HT1080 (cell line): Measurements from ENCODE around the gene TRAPPC4. TPM values are rescaled to one million over a fixed set of nuclear protein-coding genes. Genes with fewer than 3 reads are reported as not detected.
"Not testable (repeated sequence)": the region's sequence is repeated elsewhere in the genome, so short reads cannot be mapped to it uniquely, and the experiment has no call there.

Experiments
- DNase-seq: peaks from one replicate; pipeline ENCODE4 v3.0.0-alpha.2; 2015; ENCODE audit warnings: low read depth
- total RNA-seq: library from RNA; depleted of rRNA; stranded (reverse); fragments of >200 nt; shearing (Covaris generic); gene quantifications from 2 replicates; pipeline ENCODE4 v1.2.3, GENCODE V29; 2014

Gene TRAPPC4
- total RNA-seq, 1 experiment from 2014 or later = 154 TPM

DNA sequence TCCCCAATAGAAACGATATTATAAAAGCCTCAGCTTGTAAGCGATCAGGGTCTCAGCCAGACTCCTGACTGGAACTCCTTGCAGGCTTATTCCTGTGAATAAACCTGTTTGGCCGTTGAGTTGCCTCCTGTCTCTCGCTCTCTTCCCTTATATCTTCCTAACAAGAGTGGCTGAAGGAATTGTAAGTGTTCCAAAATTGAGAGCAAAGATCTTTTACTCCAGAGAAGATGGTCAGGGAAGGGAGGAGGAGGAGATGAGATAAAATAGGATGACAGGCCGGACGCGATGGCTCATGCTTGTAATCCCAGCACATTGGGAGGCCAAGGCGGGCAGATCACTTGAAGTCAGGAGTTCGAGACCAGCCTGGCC is 13.3 kb downstream of the TRAPPC4 start:
- DNase-seq = no peak

DNA sequence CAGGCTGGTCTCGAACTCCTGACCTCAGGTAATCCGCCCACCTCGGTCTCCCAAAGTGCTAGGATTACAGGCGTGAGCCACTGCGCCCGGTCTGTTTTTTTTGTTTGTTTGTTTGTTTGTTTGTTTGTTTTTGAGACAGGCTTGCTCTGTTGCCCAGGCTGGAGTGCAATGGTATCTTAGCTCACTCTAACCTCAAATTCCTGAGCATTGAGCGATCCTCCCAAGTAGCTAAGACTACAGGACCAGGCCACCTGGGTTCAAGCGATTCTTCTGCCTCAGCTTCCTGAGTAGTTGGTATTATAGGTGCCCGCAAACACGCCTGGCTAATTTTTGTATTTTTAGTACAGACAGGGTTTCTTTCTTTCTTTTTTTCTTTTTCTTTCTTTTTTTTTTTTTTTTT is 14.9 kb downstream of the TRAPPC4 start:
- not testable (repeated sequence) for DNase-seq

DNA sequence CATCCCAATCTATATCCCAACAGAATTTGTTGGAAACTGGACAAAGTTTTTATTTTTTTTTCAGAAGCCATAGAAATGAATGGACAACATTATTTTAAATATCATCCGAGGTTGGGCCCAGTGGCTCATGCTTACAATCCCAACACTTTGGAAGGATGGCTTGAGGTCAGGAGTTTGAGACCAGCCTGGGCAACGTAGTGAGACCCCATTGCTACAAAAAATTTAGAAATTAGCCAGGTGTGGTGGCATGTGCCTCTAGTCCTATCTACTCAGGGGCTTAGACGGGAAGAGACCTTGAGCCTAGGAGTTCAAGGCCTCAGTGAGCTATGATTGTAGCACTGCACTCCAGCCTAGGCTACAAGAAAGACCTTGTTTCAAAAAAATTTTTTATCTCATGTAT is 16.2 kb downstream of the TRAPPC4 start:
- DNase-seq = no peak

DNA sequence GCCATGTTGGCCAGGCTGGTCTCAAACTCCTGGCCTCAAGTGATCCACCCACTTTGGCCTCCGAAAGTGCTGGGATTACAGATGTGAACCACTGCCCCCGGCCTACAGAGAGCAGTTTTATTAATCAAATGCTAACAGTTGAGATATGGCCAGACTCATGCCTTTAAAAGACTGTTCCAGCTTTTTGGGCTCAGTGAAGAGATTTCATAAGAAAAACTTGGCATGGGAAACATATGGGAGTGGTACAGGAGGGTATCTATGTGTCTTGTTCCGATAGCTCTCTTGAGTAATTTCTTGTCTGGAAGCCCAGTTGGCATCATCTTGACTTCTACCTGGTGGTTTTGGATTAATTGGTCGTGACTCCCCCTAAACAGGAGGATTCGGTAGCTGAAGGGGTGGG is 20.3 kb downstream of the TRAPPC4 start:
- no peak for DNase-seq

DNA sequence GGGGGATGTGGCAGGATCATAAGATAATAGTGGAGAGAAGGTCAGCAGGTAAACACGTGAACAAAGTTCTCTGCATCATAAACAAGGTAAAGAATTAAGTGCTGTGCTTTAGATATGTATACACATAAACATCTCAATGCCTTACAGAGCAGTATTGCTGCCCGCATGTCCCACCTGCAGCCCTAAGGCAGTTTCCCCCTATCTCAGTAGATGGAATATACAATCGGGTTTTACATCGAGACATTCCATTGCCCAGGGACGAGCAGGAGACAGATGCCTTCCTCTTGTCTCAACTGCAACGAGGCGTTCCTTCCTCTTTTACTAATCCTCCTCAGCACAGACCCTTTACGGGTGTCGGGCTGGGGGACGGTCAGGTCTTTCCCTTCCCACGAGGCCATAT is 20.9 kb downstream of the TRAPPC4 start:
- not testable (repeated sequence) for DNase-seq

DNA sequence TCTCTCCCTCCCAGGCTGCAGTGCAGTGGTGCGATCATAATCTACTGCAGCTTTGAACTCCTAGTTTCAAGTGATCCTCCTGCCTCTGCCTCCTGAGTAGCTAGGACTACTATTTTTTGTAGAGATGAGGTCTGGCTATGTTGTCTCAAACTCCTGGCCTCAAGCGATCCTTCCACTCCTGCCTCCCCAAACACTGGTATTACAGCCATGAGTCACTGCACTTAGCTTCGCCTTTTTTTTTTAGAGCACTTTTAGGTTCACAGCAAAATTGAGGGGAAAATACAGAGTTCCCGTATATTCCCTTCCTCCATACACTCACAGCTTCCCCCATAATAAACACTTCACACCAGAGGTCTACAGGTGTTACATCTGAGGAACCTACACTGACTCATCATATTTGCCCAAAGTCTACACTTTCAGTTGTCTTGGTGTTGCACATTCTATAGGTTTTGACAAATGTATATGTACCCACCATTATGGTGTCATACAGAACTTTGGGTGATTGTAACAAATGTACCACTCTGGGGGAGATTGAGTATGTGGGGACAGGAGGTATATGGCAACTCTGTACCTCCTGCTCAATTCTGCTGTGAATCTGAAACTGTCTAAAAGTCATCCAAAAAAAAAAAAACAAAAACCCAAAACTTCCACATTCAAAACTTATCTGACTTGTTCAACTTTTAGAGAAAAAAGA is 23.4 kb downstream of the TRAPPC4 start:
- DNase-seq = peak; percentile 18

DNA sequence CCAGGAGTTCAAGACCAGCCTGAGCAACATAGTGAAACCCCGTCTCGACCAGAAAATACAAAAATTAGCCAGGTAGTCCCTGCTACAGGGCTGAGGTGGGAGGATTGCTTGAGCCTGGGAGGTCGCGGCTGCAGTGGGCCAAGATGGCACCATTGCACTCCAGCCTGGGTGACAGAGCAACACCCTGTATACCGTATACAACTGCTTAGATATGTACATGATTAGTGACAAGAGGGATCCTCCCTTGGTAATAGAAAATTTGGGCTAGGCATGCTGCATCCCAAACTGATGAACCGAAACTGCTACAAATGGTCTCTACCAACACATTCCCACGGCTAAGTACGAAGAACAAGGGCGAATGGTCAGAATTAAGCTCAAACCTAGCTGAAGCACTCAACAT is 24.4 kb downstream of the TRAPPC4 start:
- DNase-seq = no peak

DNA sequence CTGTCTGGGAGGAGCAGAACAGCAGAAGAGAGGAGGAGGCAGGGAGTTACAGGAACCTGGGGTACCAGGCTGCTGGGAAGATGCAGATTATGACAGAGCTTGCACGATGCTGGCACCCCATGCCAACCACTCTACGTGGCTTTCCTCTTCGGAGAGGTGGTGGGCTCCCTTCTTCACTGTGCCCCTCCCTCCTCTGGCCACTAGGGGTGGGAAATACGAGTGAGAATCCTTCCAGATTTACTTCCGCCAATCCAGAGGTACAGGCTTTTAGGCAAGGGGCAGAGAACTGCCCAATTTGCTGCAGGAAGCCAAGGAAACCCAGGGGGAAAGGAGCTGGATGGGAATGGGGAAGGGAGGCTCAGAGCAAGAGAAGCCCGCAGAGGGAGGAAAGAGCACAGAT is 26.1 kb downstream of the TRAPPC4 start:
- DNase-seq = no peak

DNA sequence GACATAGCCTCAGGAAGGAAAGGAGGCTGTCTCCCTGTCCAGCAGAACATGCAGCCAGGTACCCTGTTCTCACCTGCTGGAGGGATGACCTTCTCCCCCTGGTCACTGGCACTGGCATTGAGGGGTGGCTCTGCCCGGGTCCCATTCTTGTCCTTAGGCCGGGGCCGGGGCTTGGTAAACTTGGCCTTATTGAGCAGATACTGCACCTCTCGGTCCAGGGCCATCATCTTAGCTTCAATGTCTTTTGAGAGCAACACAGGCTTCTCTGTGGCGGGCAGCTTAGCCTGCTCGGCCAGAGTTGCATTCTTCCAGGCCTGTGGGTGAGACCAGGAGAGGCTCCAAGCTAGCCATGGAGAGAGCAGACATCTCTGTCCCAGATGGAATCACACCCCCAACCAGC is 27.9 kb downstream of the TRAPPC4 start:
- no peak for DNase-seq

DNA sequence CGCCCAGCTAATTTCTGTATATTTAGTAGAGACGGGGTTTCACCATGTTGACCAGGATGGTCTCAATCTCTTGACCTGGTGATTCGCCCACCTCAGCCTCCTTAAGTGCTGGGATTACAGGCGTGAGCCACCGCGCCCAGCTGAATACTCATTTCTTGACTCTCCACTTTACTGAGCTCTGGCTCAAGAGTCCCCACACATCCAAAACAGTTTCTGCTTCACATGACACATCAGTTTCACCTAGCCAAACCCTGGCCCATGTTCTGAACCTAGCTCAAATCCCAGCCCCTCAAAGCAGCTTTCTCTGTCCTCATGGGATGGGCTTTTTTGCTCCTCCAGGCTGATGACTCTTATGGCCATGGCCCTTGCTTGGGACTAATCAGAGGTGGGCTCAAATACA is 28.6 kb downstream of the TRAPPC4 start:
- no peak for DNase-seq

GRCh38 chr11:119048644-119049043 is 30.1 kb downstream of the TRAPPC4 start:
- DNase-seq = no peak

DNA sequence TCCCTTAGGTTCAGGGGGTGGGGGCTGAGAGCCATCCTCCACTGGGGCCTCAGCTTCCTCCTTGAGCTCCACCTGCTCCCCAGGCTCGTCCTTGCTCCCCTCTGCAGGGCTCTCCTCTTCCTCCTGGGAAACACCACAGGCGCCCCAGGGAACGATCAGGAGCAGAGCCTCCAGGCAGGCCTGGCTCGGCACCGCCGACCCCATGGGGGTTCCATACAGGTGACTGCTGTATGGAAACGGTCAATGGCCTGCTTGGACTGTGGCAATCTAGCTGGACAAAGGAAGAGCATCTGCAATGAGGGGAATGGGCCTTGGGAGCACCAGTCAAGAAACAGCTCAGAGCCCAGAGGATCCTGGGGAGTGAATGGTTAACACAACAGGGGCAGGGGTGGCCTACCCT is 30.5 kb downstream of the TRAPPC4 start:
- DNase-seq = no peak

GRCh38 chr11:119051440-119052162 is 33.0 kb downstream of the TRAPPC4 start:
- no peak for DNase-seq

DNA sequence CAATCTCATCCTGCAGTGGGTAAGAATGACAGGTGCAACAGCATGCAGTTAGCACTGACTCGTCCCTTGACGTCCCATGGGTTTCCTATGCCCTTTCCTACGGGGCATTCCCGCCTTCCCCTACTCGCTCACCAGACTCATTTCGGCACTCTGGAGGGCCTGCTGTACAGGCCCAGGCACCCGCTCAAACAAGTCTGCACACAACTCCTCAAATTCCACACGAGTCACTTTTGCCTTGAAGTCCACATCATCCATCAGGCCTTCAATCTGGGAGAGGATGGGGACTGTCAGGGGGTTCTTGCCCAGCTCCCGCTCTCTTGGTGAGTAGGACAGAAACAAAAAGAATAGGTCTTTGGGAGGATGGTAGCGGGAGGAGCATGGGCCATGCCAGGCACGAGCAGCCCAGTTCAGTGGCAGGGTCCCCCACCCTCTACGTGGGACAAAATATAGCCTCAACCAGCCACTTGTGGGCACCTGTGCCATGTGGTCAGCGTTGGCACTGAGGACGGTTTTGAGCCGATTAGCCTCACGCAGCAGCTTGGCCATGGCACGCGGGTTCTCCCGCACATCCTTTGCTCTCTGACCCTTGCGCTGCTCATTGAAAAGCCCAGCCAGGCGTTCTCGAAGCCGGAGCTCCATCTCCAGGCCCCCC is 33.7 kb downstream of the TRAPPC4 start:
- DNase-seq = no peak

- no peak for DNase-seq
Measured at GRCh38 chr11:119054418-119054817, 35.9 kb downstream of the TRAPPC4 start.

- DNase-seq = peak; percentile 46
Measured at GRCh38 chr11:119055901-119056300, 37.3 kb downstream of the TRAPPC4 start.

DNA sequence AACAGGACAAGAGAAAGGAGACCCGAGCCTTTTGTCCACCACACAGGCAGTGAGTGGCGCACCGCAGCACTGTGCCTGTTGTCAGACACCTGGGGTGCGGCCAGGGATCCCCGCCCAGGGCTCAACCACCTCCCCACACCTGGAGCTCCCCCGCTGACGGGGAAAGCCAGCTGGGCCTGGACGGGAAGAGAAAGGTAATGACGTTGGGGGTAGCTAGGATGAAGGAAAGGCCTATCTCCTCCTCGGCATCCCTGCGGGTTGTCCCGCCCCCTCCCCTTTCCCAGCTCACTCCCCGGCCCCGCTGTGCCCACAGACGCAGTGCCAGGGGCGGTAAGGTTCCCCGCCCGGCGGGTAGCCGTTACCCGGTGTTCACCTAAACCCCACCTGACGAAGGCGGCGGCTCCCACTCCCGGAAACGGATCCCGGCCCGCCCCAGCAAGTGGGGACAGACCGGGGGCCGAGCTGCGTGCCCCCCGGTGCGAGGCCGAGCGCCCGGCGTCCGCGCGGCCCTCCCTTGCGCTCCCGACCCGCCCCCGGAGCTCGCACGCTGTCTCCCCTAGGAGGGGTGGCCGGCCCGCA is 37.9 kb downstream of the TRAPPC4 start:
- DNase-seq = no peak

DNA sequence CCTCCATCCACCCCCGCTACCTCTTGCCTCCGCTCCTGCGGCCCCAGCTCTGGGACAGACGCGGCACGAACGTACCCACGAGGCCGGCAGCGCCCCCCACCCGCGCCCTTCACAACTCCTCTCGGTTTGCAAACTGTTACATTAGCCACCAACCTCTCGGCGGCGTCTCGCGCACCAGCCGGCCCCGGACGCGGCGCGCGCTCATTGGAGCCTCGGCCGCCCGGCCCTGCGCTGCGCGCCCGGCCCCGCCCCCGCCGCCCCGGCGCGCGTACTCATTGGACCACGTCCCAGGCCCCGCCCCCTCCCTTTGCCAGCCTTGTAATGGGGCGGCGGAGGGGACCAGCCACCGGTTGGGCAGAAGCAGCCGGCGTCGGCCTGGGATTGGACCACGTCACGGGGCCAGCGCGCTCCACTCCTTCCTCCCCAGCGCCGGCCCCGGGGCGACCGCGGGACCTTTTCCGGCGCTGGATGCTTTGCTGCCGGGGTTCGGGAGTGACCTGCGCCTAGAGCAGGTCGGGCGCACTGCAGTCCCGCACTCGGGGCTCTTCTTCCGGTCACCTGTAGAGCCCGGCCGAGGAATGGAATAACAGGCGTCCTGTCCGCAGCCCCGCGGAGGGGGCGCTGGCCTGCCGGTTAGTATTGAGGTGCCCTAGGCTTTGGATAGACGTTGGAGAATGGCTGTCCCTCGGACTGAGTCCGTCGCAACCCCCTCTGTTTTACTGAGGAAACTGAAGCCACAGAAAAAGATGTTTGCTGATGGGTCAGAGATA is 38.6 kb downstream of the TRAPPC4 start, which contains the start of gene HYOU1:
Gene HYOU1, minus strand, starts transcription at position 206 of the 770 bp plus-strand sequence. CDS start 1,045 bp downstream, outside the sequence.
- DNase-seq = peak; percentile 94

DNA sequence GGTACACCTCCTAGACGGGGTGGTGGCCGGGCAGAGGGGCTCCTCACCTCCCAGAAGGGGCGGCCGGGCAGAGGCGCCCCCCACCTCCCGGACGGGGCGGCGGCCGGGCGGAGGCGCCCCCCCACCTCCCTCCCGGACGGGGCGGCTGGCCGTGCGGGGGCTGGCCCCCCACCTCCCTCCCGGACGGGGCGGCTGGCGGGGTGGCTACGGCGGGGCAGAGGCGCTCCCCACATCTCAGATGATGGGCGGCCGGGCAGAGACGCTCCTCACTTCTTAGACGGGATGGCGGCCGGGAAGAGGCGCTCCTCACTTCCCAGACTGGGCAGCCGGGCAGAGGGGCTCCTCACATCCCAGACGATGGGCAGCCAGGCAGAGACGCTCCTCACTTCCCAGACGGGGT is 40.6 kb downstream of the TRAPPC4 start:
- not testable (repeated sequence) for DNase-seq

- no peak for DNase-seq
Measured at GRCh38 chr11:119061256-119061655, 42.7 kb downstream of the TRAPPC4 start.

GRCh38 chr11:119062779-119063178 is 44.2 kb downstream of the TRAPPC4 start:
- DNase-seq = peak; percentile 27
